Spleen (tissue), 11 donors: Measurements from ENCODE around the gene PTPDC1. TPM values are rescaled to one million over a fixed set of nuclear protein-coding genes. Genes with fewer than 3 reads are reported as not detected.

Experiments used
- DNase-seq: peaks from one replicate; pipeline ENCODE4 v3.0.0-alpha.2; 2020
- H3K27ac ChIP-seq, 8 donors: fragments of 200-600 bp; sonication (generic) in 7 of 8; 1 replicate in 4 of 8; 2 replicates in 4 of 8; pipeline versions ENCODE4 v1.5.0 to v1.8.0; 2016 to 2021; ENCODE audit warnings: inconsistent platforms in 4 of 8, mild to moderate bottlenecking in 4 of 8, moderate library complexity in 1 of 8
- H3K27me3 ChIP-seq, 7 donors: fragments of 200-600 bp; sonication (generic) in 6 of 7; replicated peaks in 1 of 7; 1 replicate in 4 of 7; 2 replicates in 3 of 7; pipeline versions ENCODE4 v1.5.0 to v1.8.0; 2016 to 2021; ENCODE audit warnings: inconsistent platforms in 3 of 7, mild to moderate bottlenecking in 1 of 7
- H3K36me3 ChIP-seq, 6 donors: fragments of 200-600 bp; sonication (generic) in 5 of 6; 1 replicate in 4 of 6; 2 replicates in 2 of 6; pipeline versions ENCODE4 v1.5.0 to v1.8.0; 2016 to 2021; ENCODE audit warnings: inconsistent platforms in 2 of 6
- H3K4me1 ChIP-seq, 6 donors: fragments of 200-600 bp; sonication (generic) in 5 of 6; 1 replicate in 3 of 6; 2 replicates in 3 of 6; pipeline versions ENCODE4 v1.5.0 to v1.8.0; 2016 to 2021; ENCODE audit warnings: inconsistent platforms in 3 of 6
- H3K4me3 ChIP-seq, 8 donors: fragments of 200-600 bp; sonication (generic) in 7 of 8; 1 replicate in 4 of 8; 2 replicates in 4 of 8; pipeline versions ENCODE4 v1.5.0 to v1.8.0; 2016 to 2021; ENCODE audit warnings: inconsistent platforms in 4 of 8, mild to moderate bottlenecking in 4 of 8, moderate library complexity in 2 of 8
- H3K9me3 ChIP-seq, 8 donors: fragments of 200-600 bp; sonication (generic) in 7 of 8; 1 replicate in 4 of 8; 2 replicates in 4 of 8; pipeline versions ENCODE4 v1.5.0 to v1.8.0; 2016 to 2021; ENCODE audit warnings: inconsistent platforms in 4 of 8
- POLR2A ChIP-seq, 3 donors: fragments of 450-650 bp; IDR thresholded peaks; one replicate each; pipeline ENCODE4 v1.5.1; 2017; ENCODE audit warnings: antibody characterized with exemption in 3 of 3, mild to moderate bottlenecking in 1 of 3
- POLR2AphosphoS5 ChIP-seq, 3 donors: sonication (generic); formaldehyde crosslinking; IDR thresholded peaks; one replicate each; pipeline ENCODE4 v1.5.1; 2017; ENCODE audit warnings: antibody characterized with exemption in 3 of 3
- WGBS, 5 donors: extraction: QIAGEN DNeasy Blood & Tissue Kit in 3 of 5; methylation state at CpG; one replicate each; pipeline versions ENCODE4 v1.1.5 to v1.1.7; 2013 to 2018; 5-methylcytosine and 5-hydroxymethylcytosine counted together
- intact Hi-C: fragments of 100-400 bp; cut with DNase I; formaldehyde crosslinking; loops from one replicate; pipeline ENCODE4 v1.15.0; 2023; ENCODE audit warnings: low total_unique reads
- polyA plus RNA-seq, 3 donors: library from polyadenylated mRNA; stranded (reverse); fragments of 200-250 nt; gene quantifications; one replicate each; pipeline ENCODE4 v1.2.1, GENCODE V29; 2013
- total RNA-seq, 7 donors: library from RNA; depleted of rRNA in 3 of 7; stranded (reverse); fragments of >200 nt in 3 of 7; fragmentation: NEBNext Ultra II Directional in 4 of 7; extraction: Animal tissue kit (Norgen Biotek cat#: 25700) in 4 of 7; gene quantifications; one replicate each; pipeline versions ENCODE4 v1.1.0 to v1.2.1, GENCODE V29; 2016 to 2021
- TF ChIP-seq, protein P1 (sequence below), 11 experiments: fragments of 200-600 bp in 7 of 11; fragments of 450-650 bp in 4 of 11; sonication (generic) in 4 of 11; IDR thresholded peaks in 8 of 11; conservative IDR thresholded peaks in 3 of 11; 1 replicate in 7 of 11; 2 replicates in 4 of 11; pipeline versions ENCODE4 v1.4.0 to v1.8.0; 2016 to 2021; ENCODE audit warnings: antibody characterized with exemption in 11 of 11, inconsistent platforms in 4 of 11, mild to moderate bottlenecking in 1 of 11
- donor health status: healthy with polysubstance abuse.
- donor health status: DM: no; HTN: no; CAD: no; lungs with moderate emphysema.
- donor health status: DM: no; HTN: no; CAD: no.
- donor health status: Bipolar disorder and iron deficiency.
- donor health status: healthy.
- donor health status: DM: no; HTN: no; CAD: no.
- donor health status: DM: yes; HTN: yes; CAD: no.

The PTPDC1 gene
- total and polyA plus RNA-seq, 10 donors: 1.9 to 10.5 (median 6.0) TPM

DNA sequence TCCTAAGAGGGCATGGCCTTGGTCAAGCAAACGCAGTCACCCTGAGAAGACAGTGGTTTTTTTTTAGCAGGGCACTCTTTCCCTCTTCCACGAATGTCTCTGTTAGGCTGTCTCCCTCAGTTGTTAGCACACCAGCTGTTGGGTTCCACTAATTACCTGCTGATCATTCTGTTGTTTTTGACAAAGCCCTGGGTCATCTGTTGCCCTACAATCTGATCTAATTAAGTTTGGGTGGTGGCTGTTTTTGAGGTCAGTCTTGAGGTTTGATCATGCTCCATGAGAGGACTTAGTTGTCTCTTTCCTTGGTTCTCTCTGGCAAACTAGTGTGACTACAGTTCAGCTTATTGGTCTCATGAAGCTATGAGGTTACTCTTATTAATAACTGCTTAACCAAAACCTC lies 5.0 kb upstream of the PTPDC1 start:
- 83 to 92% (median 88%) methylated on average over 2 of the region's 2 CpGs for WGBS, 5 donors

DNA sequence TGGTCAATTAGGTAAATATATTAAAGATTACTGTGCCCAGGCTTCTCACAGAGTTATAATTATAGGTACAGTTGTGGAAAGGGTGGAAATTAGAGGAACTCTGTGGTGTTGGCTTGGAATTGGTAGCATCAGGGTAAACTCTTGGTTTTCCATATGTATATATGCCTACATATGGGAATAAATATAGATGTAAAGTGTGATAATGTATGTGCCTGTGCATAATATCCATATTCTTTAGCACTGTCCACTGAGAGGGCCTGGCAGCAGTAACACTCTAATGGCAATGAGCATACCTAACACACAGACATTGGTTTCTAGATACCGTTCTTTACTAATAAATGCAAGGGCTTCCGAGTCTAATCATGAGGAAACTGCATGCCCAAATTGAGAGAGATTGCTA lies 4.0 kb upstream of the PTPDC1 start:
- H3K27me3 ChIP-seq: no peaks in the 10 kb centered on the region
- no peak for DNase-seq
- intact Hi-C loops: no loop called here
- H3K36me3 ChIP-seq: no peaks in the 10 kb centered on the region
- no peak overlapping the region for H3K27ac ChIP-seq
- no peak overlapping the region for H3K4me3 ChIP-seq
- H3K9me3 ChIP-seq: no peaks in the 10 kb centered on the region
- TF ChIP-seq POLR2A (IDR thresholded peaks at IDR 0.05) (no peak), POLR2AphosphoS5 (IDR thresholded peaks at IDR 0.05) (no peak)
- TF ChIP-seq, protein P1, sequence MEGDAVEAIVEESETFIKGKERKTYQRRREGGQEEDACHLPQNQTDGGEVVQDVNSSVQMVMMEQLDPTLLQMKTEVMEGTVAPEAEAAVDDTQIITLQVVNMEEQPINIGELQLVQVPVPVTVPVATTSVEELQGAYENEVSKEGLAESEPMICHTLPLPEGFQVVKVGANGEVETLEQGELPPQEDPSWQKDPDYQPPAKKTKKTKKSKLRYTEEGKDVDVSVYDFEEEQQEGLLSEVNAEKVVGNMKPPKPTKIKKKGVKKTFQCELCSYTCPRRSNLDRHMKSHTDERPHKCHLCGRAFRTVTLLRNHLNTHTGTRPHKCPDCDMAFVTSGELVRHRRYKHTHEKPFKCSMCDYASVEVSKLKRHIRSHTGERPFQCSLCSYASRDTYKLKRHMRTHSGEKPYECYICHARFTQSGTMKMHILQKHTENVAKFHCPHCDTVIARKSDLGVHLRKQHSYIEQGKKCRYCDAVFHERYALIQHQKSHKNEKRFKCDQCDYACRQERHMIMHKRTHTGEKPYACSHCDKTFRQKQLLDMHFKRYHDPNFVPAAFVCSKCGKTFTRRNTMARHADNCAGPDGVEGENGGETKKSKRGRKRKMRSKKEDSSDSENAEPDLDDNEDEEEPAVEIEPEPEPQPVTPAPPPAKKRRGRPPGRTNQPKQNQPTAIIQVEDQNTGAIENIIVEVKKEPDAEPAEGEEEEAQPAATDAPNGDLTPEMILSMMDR (IDR thresholded peaks at IDR 0.05 in 8 of 11, conservative IDR thresholded peaks at IDR 0.05 in 3 of 11): no peak
- WGBS, 5 donors: 79 to 88% (median 86%) methylated on average over 2 of the region's 2 CpGs
- peaks cover 0 to 17% (median 0%) of the 10 kb centered on the region in 6 donors for H3K4me1 ChIP-seq

More for the DNA sequence above, 5.0 kb upstream of the PTPDC1 start:
- Histone ChIP-seq H3K9me3 (no peaks in the 10 kb centered on the region), H3K36me3 (peaks cover 0 to 8% (median 2%) of the 10 kb centered on the region in 6 donors), H3K4me1 (peaks cover 0 to 17% (median 0%) of the 10 kb centered on the region in 6 donors), H3K4me3 (no peak overlapping the region), H3K27ac (no peak overlapping the region), H3K27me3 (no peaks in the 10 kb centered on the region)
- intact Hi-C loops: no loop called here
- no peak for DNase-seq
- no peak for TF ChIP-seq POLR2A (IDR thresholded peaks at IDR 0.05)

DNA sequence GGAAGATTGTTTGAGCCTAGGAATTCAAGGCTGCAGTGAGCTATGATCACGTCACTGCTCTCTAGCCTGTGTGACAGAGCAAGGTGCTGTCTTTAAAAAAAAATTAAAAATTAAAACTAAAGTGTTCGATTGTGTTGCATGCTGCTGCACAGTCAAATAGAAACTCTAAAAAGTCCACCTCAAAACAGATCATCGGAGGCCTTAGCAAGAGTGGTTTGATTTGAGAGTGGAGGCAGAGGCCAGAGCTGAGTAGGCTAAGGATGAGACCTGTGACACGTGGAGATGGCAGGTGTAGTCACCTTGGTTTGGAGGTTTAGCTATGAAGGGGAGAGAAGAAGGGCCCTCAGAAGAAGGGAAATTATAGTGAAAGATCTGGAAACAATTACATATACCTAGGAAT lies 2.8 kb upstream of the PTPDC1 start:
- no peak for DNase-seq
- Histone ChIP-seq H3K4me3 (no peak overlapping the region), H3K4me1 (peaks cover 0 to 17% (median 0%) of the 10 kb centered on the region in 6 donors), H3K36me3 (no peaks in the 10 kb centered on the region), H3K27me3 (no peaks in the 10 kb centered on the region), H3K27ac (no peak overlapping the region), H3K9me3 (no peaks in the 10 kb centered on the region)
- intact Hi-C loops: no loop called here
- 68 to 89% (median 80%) methylated on average over 4 of the region's 4 CpGs for WGBS, 5 donors
- TF ChIP-seq POLR2AphosphoS5 (IDR thresholded peaks at IDR 0.05) (no peak), POLR2A (IDR thresholded peaks at IDR 0.05) (no peak)
- TF ChIP-seq, protein P1 (IDR thresholded peaks at IDR 0.05 in 8 of 11, conservative IDR thresholded peaks at IDR 0.05 in 3 of 11): no peak

DNA sequence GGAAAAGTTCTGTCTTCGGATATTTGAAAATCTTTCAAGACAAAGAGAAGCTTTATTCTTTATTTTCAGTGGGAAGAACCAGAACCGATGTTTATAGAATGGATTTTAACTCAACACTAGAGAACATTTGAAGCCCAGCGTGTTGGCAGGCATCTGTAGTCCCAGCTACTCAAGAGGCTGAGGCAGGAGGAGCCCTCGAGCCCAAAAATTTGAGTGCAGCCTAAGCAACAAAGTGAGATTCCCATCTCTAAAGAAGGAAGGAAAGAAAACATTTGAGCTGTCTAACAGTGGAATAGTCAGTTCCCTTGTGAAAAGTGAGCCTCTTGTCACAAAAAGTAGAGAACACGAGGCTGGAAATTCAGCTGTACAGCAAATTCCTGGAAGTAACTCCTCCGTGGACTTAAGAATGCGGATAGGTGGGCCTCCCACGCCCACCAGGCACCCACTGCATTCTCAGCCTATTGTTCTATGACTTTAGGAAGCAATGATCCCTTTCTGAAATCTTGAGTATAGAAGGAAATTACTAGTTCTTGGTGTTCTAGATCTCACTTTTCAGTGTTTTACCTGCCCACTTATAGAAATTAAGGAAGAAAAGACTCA lies 2.3 kb upstream of the PTPDC1 start:
- intact Hi-C loops: no loop called here

More for the DNA sequence above, 2.3 kb upstream of the PTPDC1 start:
- no peak for DNase-seq
- Histone ChIP-seq H3K36me3 (no peaks in the 10 kb centered on the region), H3K27ac (no peak overlapping the region), H3K9me3 (no peaks in the 10 kb centered on the region), H3K4me1 (peaks cover 0 to 17% (median 0%) of the 10 kb centered on the region in 6 donors), H3K4me3 (no peak overlapping the region), H3K27me3 (no peaks in the 10 kb centered on the region)
- 85 to 94% (median 89%) methylated on average over 8 of the region's 8 CpGs for WGBS, 5 donors
- TF ChIP-seq POLR2AphosphoS5 (IDR thresholded peaks at IDR 0.05) (no peak), POLR2A (IDR thresholded peaks at IDR 0.05) (no peak)
- TF ChIP-seq, protein P1 (IDR thresholded peaks at IDR 0.05 in 8 of 11, conservative IDR thresholded peaks at IDR 0.05 in 3 of 11): no peak
